HepG2 (cell line): Measurements from ENCODE around the gene SPP1. TPM values are rescaled to one million over a fixed set of nuclear protein-coding genes. Genes with fewer than 3 reads are reported as not detected.

Experiments used
- ESRRA ChIP-seq: sonication (generic); formaldehyde crosslinking; IDR thresholded peaks from 2 replicates; pipeline ENCODE4 v1.5.1; 2020; ENCODE audit warnings: mild to moderate bottlenecking, low read depth, missing genetic modification reagents
- HNRNPUL1 ChIP-seq: fragments of 200-400 bp; formaldehyde crosslinking; IDR thresholded peaks from 2 replicates; pipeline ENCODE4 v1.6.1; 2017; ENCODE audit warnings: low read depth, mild to moderate bottlenecking, low read length, moderate library complexity
- MED13 ChIP-seq: sonication (generic); formaldehyde crosslinking; IDR thresholded peaks from 2 replicates; pipeline ENCODE4 v1.5.0; 2020; ENCODE audit warnings: missing genetic modification reagents
- NCOA5 ChIP-seq: sonication (generic); formaldehyde crosslinking; IDR thresholded peaks from 2 replicates; pipeline ENCODE4 v1.4.0; 2020; ENCODE audit warnings: missing genetic modification reagents
- SAFB2 ChIP-seq: sonication (generic); formaldehyde crosslinking; IDR thresholded peaks from 2 replicates; pipeline ENCODE4 v1.5.1; 2020; ENCODE audit warnings: missing genetic modification reagents, low read depth, mild to moderate bottlenecking, borderline replicate concordance
- TBX2 ChIP-seq: sonication (generic); formaldehyde crosslinking; IDR thresholded peaks from 2 replicates; pipeline ENCODE4 v1.5.0; 2020; ENCODE audit warnings: missing genetic modification reagents, mild to moderate bottlenecking, borderline replicate concordance
- ZKSCAN8 ChIP-seq: IDR thresholded peaks from 2 replicates; pipeline ENCODE4 v1.6.1; 2016; ENCODE audit warnings: borderline replicate concordance, missing genetic modification reagents, missing compliant biosample characterization
- ZMYM2 ChIP-seq: sonication (generic); formaldehyde crosslinking; IDR thresholded peaks from 2 replicates; pipeline ENCODE4 v1.8.0; 2022; ENCODE audit warnings: mild to moderate bottlenecking, missing genetic modification reagents
- ZNF20 ChIP-seq: sonication (generic); formaldehyde crosslinking; IDR thresholded peaks from 2 replicates; pipeline ENCODE4 v1.4.0; 2020; ENCODE audit warnings: mild to moderate bottlenecking, moderate library complexity, missing genetic modification reagents
- ZNF350 ChIP-seq: sonication (generic); formaldehyde crosslinking; IDR thresholded peaks from 2 replicates; pipeline ENCODE4 v1.4.0; 2020; ENCODE audit warnings: mild to moderate bottlenecking, low read depth, missing genetic modification reagents, borderline replicate concordance
- ZNF354B ChIP-seq: sonication (generic); formaldehyde crosslinking; IDR thresholded peaks from 2 replicates; pipeline ENCODE4 v1.8.0; 2022; ENCODE audit warnings: mild to moderate bottlenecking, missing genetic modification reagents
- ZNF496 ChIP-seq: sonication (generic); formaldehyde crosslinking; IDR thresholded peaks from 2 replicates; pipeline ENCODE4 v1.8.1; 2023; ENCODE audit warnings: mild to moderate bottlenecking, moderate library complexity, missing genetic modification reagents; ENCODE audit not compliant: insufficient replicate concordance
- ZNF577 ChIP-seq: sonication (generic); formaldehyde crosslinking; IDR thresholded peaks from 2 replicates; pipeline ENCODE4 v1.4.0; 2020; ENCODE audit warnings: mild to moderate bottlenecking, low read depth, missing genetic modification reagents, borderline replicate concordance
- ZNF713 ChIP-seq: sonication (generic); formaldehyde crosslinking; IDR thresholded peaks from 2 replicates; pipeline ENCODE4 v1.4.0; 2020; ENCODE audit warnings: mild to moderate bottlenecking, missing genetic modification reagents
- polyA plus RNA-seq, 8 experiments: library from polyadenylated mRNA; depleted of rRNA in 3 of 8; stranded (reverse) in 7 of 8; unstranded in 1 of 8; fragments of >200 nt; fragmentation: Illumina TruSeq in 4 of 8; extraction: Trizol in 4 of 8; gene quantifications; 2 replicates each; pipeline versions ENCODE4 v1.2.1 to v1.2.3, GENCODE V29; 2011 to 2016; ENCODE audit warnings: low read depth in 4 of 8, missing spikeins in 1 of 8, mixed read lengths in 1 of 8; ENCODE audit not compliant: insufficient read depth in 1 of 8
- total RNA-seq, 5 experiments: library from RNA; depleted of rRNA; stranded (reverse); fragments of >200 nt; fragmentation: Illumina TruSeq; extraction: Trizol; gene quantifications; 2 replicates each; pipeline ENCODE4 v1.2.3, GENCODE V29; 2016; ENCODE audit warnings: low read depth in 1 of 5
- TF ChIP-seq, protein P1 (sequence below): sonication (generic); formaldehyde crosslinking; IDR thresholded peaks from 2 replicates; pipeline ENCODE4 v1.4.0; 2020; ENCODE audit warnings: missing genetic modification reagents
- TF ChIP-seq, protein P2 (sequence below): sonication (generic); formaldehyde crosslinking; IDR thresholded peaks from 2 replicates; pipeline ENCODE4 v1.4.0; 2020; ENCODE audit warnings: missing genetic modification reagents
- TF ChIP-seq, protein P3 (sequence below): IDR thresholded peaks from 2 replicates; pipeline ENCODE4 v1.6.1; 2016; ENCODE audit warnings: low read depth, borderline replicate concordance
- TF ChIP-seq, protein P4 (sequence below): sonication (generic); formaldehyde crosslinking; conservative IDR thresholded peaks from 2 replicates; pipeline ENCODE4 v1.4.0; 2020; ENCODE audit warnings: missing genetic modification reagents
- TF ChIP-seq, protein P5 (sequence below): IDR thresholded peaks from 2 replicates; pipeline ENCODE4 v1.6.1; 2018; ENCODE audit warnings: missing genetic modification reagents, mild to moderate bottlenecking, missing compliant biosample characterization

The SPP1 gene
- total and polyA plus RNA-seq, 2 of the 13 experiments (the other 11 are each of a cell fraction or from before 2014, with no cell fraction given): 682 to 788 TPM

DNA sequence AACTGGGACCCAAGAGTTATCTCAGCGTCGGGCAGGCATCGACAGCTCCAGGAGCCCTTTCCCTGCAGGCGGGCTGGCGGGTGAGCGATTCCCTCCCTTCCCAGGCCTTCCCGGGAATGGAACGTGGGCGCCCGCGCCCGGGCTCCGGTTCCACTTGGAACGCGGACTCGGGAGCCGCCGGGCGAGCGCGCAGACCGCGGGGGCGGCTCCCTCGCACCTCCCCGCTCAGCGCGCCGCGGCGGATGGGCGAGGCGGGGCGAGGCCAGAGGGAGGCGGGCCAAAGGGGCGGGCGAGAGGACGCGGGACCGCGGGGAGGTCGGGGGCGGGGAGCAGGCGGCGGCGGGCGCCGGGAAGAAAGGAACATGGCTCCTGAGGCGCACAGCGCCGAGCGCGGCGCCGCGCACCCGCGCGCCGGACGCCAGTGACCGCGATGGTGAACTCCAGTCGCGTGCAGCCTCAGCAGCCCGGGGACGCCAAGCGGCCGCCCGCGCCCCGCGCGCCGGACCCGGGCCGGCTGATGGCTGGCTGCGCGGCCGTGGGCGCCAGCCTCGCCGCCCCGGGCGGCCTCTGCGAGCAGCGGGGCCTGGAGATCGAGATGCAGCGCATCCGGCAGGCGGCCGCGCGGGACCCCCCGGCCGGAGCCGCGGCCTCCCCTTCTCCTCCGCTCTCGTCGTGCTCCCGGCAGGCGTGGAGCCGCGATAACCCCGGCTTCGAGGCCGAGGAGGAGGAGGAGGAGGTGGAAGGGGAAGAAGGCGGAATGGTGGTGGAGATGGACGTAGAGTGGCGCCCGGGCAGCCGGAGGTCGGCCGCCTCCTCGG is 32.0 kb downstream of the SPP1 start, which contains the start of gene PKD2 (continued):
- TF ChIP-seq, protein P1, sequence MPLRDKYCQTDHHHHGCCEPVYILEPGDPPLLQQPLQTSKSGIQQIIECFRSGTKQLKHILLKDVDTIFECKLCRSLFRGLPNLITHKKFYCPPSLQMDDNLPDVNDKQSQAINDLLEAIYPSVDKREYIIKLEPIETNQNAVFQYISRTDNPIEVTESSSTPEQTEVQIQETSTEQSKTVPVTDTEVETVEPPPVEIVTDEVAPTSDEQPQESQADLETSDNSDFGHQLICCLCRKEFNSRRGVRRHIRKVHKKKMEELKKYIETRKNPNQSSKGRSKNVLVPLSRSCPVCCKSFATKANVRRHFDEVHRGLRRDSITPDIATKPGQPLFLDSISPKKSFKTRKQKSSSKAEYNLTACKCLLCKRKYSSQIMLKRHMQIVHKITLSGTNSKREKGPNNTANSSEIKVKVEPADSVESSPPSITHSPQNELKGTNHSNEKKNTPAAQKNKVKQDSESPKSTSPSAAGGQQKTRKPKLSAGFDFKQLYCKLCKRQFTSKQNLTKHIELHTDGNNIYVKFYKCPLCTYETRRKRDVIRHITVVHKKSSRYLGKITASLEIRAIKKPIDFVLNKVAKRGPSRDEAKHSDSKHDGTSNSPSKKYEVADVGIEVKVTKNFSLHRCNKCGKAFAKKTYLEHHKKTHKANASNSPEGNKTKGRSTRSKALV (CRISPR knock-in tag): peak; percentile 92
- TF ChIP-seq MED13: no peak
- TF ChIP-seq ESRRA: no peak
- TF ChIP-seq NCOA5 (CRISPR knock-in tag): no peak
- TF ChIP-seq SAFB2 (CRISPR knock-in tag): no peak
- TF ChIP-seq ZNF354B (CRISPR knock-in tag): no peak
- no peak for TF ChIP-seq ZNF577 (CRISPR knock-in tag)
- TF ChIP-seq HNRNPUL1: no peak
- no peak for TF ChIP-seq ZNF496 (CRISPR knock-in tag)
- TF ChIP-seq, protein P2, sequence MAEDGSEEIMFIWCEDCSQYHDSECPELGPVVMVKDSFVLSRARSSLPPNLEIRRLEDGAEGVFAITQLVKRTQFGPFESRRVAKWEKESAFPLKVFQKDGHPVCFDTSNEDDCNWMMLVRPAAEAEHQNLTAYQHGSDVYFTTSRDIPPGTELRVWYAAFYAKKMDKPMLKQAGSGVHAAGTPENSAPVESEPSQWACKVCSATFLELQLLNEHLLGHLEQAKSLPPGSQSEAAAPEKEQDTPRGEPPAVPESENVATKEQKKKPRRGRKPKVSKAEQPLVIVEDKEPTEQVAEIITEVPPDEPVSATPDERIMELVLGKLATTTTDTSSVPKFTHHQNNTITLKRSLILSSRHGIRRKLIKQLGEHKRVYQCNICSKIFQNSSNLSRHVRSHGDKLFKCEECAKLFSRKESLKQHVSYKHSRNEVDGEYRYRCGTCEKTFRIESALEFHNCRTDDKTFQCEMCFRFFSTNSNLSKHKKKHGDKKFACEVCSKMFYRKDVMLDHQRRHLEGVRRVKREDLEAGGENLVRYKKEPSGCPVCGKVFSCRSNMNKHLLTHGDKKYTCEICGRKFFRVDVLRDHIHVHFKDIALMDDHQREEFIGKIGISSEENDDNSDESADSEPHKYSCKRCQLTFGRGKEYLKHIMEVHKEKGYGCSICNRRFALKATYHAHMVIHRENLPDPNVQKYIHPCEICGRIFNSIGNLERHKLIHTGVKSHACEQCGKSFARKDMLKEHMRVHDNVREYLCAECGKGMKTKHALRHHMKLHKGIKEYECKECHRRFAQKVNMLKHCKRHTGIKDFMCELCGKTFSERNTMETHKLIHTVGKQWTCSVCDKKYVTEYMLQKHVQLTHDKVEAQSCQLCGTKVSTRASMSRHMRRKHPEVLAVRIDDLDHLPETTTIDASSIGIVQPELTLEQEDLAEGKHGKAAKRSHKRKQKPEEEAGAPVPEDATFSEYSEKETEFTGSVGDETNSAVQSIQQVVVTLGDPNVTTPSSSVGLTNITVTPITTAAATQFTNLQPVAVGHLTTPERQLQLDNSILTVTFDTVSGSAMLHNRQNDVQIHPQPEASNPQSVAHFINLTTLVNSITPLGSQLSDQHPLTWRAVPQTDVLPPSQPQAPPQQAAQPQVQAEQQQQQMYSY (CRISPR knock-in tag): peak; percentile 66
- TF ChIP-seq ZKSCAN8: no peak
- no peak for TF ChIP-seq ZNF713
- TF ChIP-seq ZNF20 (CRISPR knock-in tag): no peak
- no peak for TF ChIP-seq ZMYM2 (CRISPR knock-in tag)
- TF ChIP-seq TBX2: 0 out of 2 replicates have a peak, but pooled peaks have one; percentile 13
- TF ChIP-seq, protein P3, sequence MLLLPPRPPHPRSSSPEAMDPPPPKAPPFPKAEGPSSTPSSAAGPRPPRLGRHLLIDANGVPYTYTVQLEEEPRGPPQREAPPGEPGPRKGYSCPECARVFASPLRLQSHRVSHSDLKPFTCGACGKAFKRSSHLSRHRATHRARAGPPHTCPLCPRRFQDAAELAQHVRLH (CRISPR knock-in tag): no peak
- TF ChIP-seq, protein P4, sequence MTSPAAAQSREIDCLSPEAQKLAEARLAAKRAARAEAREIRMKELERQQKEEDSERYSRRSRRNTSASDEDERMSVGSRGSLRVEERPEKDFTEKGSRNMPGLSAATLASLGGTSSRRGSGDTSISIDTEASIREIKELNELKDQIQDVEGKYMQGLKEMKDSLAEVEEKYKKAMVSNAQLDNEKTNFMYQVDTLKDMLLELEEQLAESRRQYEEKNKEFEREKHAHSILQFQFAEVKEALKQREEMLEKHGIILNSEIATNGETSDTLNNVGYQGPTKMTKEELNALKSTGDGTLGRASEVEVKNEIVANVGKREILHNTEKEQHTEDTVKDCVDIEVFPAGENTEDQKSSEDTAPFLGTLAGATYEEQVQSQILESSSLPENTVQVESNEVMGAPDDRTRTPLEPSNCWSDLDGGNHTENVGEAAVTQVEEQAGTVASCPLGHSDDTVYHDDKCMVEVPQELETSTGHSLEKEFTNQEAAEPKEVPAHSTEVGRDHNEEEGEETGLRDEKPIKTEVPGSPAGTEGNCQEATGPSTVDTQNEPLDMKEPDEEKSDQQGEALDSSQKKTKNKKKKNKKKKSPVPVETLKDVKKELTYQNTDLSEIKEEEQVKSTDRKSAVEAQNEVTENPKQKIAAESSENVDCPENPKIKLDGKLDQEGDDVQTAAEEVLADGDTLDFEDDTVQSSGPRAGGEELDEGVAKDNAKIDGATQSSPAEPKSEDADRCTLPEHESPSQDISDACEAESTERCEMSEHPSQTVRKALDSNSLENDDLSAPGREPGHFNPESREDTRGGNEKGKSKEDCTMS: no peak
- TF ChIP-seq, protein P5, sequence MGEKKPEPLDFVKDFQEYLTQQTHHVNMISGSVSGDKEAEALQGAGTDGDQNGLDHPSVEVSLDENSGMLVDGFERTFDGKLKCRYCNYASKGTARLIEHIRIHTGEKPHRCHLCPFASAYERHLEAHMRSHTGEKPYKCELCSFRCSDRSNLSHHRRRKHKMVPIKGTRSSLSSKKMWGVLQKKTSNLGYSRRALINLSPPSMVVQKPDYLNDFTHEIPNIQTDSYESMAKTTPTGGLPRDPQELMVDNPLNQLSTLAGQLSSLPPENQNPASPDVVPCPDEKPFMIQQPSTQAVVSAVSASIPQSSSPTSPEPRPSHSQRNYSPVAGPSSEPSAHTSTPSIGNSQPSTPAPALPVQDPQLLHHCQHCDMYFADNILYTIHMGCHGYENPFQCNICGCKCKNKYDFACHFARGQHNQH (CRISPR knock-in tag): no peak
- 0 out of 2 replicates have a peak, but pooled peaks have one; percentile 16 for TF ChIP-seq ZNF350
